ENCODE data around the gene RERGL.

- TF ChIP-seq YY1 (IDR thresholded peaks at IDR 0.05; ENCODE audit: extremely low read depth, insufficient replicate concordance, low read depth, low read length) (no peak), EZH2 (IDR thresholded peaks at IDR 0.05) (no peak), FOSL1 (IDR thresholded peaks at IDR 0.05; ENCODE audit: low read depth) (no peak), CEBPB (IDR thresholded peaks at IDR 0.05; ENCODE audit: low read depth) (no peak), EGR1 (IDR thresholded peaks at IDR 0.05; ENCODE audit: low read depth) (no peak), POLR2A (IDR thresholded peaks at IDR 0.05; ENCODE audit: borderline replicate concordance, extremely low read depth, insufficient read depth, insufficient read length) (no peak), ZFX (IDR thresholded peaks at IDR 0.05) (no peak)
- TF ChIP-seq, protein P1, sequence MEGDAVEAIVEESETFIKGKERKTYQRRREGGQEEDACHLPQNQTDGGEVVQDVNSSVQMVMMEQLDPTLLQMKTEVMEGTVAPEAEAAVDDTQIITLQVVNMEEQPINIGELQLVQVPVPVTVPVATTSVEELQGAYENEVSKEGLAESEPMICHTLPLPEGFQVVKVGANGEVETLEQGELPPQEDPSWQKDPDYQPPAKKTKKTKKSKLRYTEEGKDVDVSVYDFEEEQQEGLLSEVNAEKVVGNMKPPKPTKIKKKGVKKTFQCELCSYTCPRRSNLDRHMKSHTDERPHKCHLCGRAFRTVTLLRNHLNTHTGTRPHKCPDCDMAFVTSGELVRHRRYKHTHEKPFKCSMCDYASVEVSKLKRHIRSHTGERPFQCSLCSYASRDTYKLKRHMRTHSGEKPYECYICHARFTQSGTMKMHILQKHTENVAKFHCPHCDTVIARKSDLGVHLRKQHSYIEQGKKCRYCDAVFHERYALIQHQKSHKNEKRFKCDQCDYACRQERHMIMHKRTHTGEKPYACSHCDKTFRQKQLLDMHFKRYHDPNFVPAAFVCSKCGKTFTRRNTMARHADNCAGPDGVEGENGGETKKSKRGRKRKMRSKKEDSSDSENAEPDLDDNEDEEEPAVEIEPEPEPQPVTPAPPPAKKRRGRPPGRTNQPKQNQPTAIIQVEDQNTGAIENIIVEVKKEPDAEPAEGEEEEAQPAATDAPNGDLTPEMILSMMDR (IDR thresholded peaks at IDR 0.05 in 2 of 3, conservative IDR thresholded peaks at IDR 0.05 in 1 of 3; ENCODE audit: borderline replicate concordance in 1 of 3, insufficient read depth in 1 of 3, low read depth in 2 of 3, low read length in 2 of 3): no peak
These were observed 34.9 kb downstream of the RERGL start for GRCh38 chr12:18054925-18055619.
